HPDE6-E6E7 (cell line): ENCODE data around the gene EPYC.

Experiments
- DNase-seq: peaks from one replicate; pipeline ENCODE4 v3.0.0; 2011; ENCODE audit warnings: missing footprints; ENCODE audit errors: extremely low spot score

EPYC gene

GRCh38 chr12:90958347-90958746 is 46.4 kb downstream of the EPYC start:
- no peak for DNase-seq

- no peak for DNase-seq
These were observed 49.9 kb downstream of the EPYC start, which contains the start of gene CCER1 for GRCh38 chr12:90954921-90955320. TSS of gene CCER1 (minus strand) at chr12:90955176. CDS start at chr12:90954742, 434 bp downstream.

GRCh38 chr12:90954428-90954827 is 50.3 kb downstream of the EPYC start:
- DNase-seq: no peak

GRCh38 chr12:90953956-90954421 is 50.8 kb downstream of the EPYC start:
- DNase-seq: no peak

- DNase-seq: no peak
These were observed 53.2 kb downstream of the EPYC start for GRCh38 chr12:90951432-90952105.

GRCh38 chr12:90947869-90948268 is 56.9 kb downstream of the EPYC start:
- no peak for DNase-seq

GRCh38 chr12:90945070-90945649 is 59.6 kb downstream of the EPYC start:
- no peak for DNase-seq

GRCh38 chr12:90943255-90943654 is 61.5 kb downstream of the EPYC start:
- DNase-seq: no peak

GRCh38 chr12:90940872-90941499 is 63.8 kb downstream of the EPYC start:
- DNase-seq: peak; percentile 34

- no peak for DNase-seq
These were observed 65.4 kb downstream of the EPYC start for GRCh38 chr12:90939382-90939781.

GRCh38 chr12:90938451-90938850 is 66.3 kb downstream of the EPYC start:
- peak; percentile 57 for DNase-seq

GRCh38 chr12:90937651-90938050 is 67.1 kb downstream of the EPYC start:
- no peak for DNase-seq

GRCh38 chr12:90936230-90937005 is 68.4 kb downstream of the EPYC start:
- no peak for DNase-seq

GRCh38 chr12:90925562-90925961 is 79.2 kb downstream of the EPYC start:
- no peak for DNase-seq

GRCh38 chr12:90924406-90924805 is 80.4 kb downstream of the EPYC start:
- no peak for DNase-seq

GRCh38 chr12:90922145-90922627 is 82.6 kb downstream of the EPYC start:
- no peak for DNase-seq

- no peak for DNase-seq
These were observed 83.2 kb downstream of the EPYC start for GRCh38 chr12:90921536-90921935.

GRCh38 chr12:90920222-90920621 is 84.5 kb downstream of the EPYC start:
- no peak for DNase-seq

GRCh38 chr12:90917431-90917830 is 87.3 kb downstream of the EPYC start:
- DNase-seq: no peak

GRCh38 chr12:90916516-90916915 is 88.3 kb downstream of the EPYC start:
- no peak for DNase-seq

- no peak for DNase-seq
These were observed 89.4 kb downstream of the EPYC start for GRCh38 chr12:90915353-90915752.
